HUES6 (cell line): ENCODE results near the gene PMP22.
"Not testable (repeated sequence)": the region's sequence is repeated elsewhere in the genome, so short reads cannot be mapped to it uniquely, and the experiment has no call there.

ENCODE experiments used
- H3K27ac ChIP-seq: 2 replicates; pipeline ENCODE4 v1.7.0; 2013; ENCODE audit warnings: low read depth, mild to moderate bottlenecking, low read length, inconsistent platforms
- H3K27me3 ChIP-seq: 2 replicates; pipeline ENCODE4 v1.6.1; 2013; ENCODE audit warnings: low read length; ENCODE audit not compliant: control insufficient read depth, insufficient read depth
- H3K36me3 ChIP-seq: 2 replicates; pipeline ENCODE4 v1.6.1; 2013; ENCODE audit warnings: low read length; ENCODE audit not compliant: control insufficient read depth, insufficient read depth
- H3K4me1 ChIP-seq: 2 replicates; pipeline ENCODE4 v1.6.1; 2013; ENCODE audit warnings: low read length; ENCODE audit not compliant: control insufficient read depth, insufficient read depth
- H3K4me3 ChIP-seq: 2 replicates; pipeline ENCODE4 v1.5.1; 2013; ENCODE audit warnings: low read depth, low read length
- H3K9ac ChIP-seq: one replicate; pipeline ENCODE4 v1.6.1; 2013; ENCODE audit warnings: mild to moderate bottlenecking, low read length
- H3K9me3 ChIP-seq: 2 replicates; pipeline ENCODE4 v1.6.1; 2013; ENCODE audit warnings: low read depth, low read length; ENCODE audit not compliant: control insufficient read depth, insufficient read depth

Gene PMP22

GRCh38 chr17:15237106-15237425 lies 28.1 kb downstream of the PMP22 start:
- Histone ChIP-seq H3K4me1 (peaks cover 4% of the 10 kb centered on the region), H3K27me3 (no peaks in the 10 kb centered on the region), H3K9ac (no peak overlapping the region), H3K4me3 (no peak overlapping the region), H3K9me3 (no peaks in the 10 kb centered on the region), H3K27ac (no peak overlapping the region), H3K36me3 (peaks cover 5% of the 10 kb centered on the region; the same call in 1 of the 2 replicates)

- no peak overlapping the region for H3K27ac ChIP-seq
Observed at GRCh38 chr17:15236281-15237105, 28.6 kb downstream of the PMP22 start.

GRCh38 chr17:15233971-15234370 lies 31.2 kb downstream of the PMP22 start:
- H3K4me1 ChIP-seq: peaks cover 4% of the 10 kb centered on the region
- H3K4me3 ChIP-seq: no peak overlapping the region
- H3K36me3 ChIP-seq: peaks cover 5% of the 10 kb centered on the region; the same call in 1 of the 2 replicates
- no peak overlapping the region for H3K9ac ChIP-seq
- H3K9me3 ChIP-seq: no peaks in the 10 kb centered on the region
- no peaks in the 10 kb centered on the region for H3K27me3 ChIP-seq
- H3K27ac ChIP-seq: no peak overlapping the region

More at GRCh38 chr17:15236281-15237105, 28.6 kb downstream of the PMP22 start:
- H3K4me1 ChIP-seq: peaks cover 4% of the 10 kb centered on the region
- H3K27me3 ChIP-seq: no peaks in the 10 kb centered on the region
- no peak overlapping the region for H3K4me3 ChIP-seq
- peaks cover 5% of the 10 kb centered on the region; the same call in 1 of the 2 replicates for H3K36me3 ChIP-seq
- no peak overlapping the region for H3K9ac ChIP-seq
- no peaks in the 10 kb centered on the region for H3K9me3 ChIP-seq

DNA sequence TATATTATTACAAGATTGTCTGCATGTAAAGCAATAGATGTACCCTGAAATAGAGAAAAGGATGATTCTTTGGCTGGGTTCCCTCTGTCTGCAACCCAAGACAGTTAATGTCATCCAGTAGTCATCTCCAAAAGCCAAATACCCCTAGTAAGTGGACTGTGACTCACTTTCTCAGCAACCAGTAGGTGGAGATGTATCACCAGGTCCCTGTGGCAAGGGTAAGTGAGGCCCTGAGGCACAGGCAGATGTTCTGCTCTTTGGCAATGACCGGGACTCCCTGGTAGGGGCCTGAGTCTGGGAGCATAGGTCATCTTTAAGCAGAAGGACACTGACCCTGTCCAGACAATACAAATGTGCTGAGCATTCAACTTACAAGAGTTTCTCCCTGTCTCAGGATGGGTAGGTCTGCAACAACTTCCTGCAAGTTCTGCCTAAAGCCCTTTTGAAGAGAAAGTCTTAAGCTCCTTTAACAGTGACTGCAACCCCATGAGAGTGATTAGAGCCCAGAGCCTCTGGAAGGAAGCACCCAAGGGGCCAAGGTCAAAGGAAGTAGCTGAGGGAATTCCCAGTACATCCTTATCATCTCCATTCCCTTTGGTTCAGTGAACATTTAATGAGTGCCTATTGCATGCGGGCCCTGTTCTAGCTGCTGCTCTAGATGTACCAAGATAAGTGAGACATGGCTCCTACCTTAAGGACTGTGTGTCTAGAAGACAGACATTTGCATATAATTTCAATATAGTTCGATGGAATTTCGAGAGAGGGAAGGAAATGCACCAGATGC lies 31.9 kb downstream of the PMP22 start:
- Histone ChIP-seq H3K36me3 (no peaks in the 10 kb centered on the region; the same call in 1 of the 2 replicates), H3K9me3 (no peaks in the 10 kb centered on the region), H3K9ac (no peak overlapping the region), H3K4me3 (no peak overlapping the region), H3K4me1 (peaks cover 4% of the 10 kb centered on the region), H3K27ac (no peak overlapping the region), H3K27me3 (no peaks in the 10 kb centered on the region)

- H3K27ac ChIP-seq: no peak overlapping the region
- H3K27me3 ChIP-seq: no peaks in the 10 kb centered on the region
- H3K36me3 ChIP-seq: no peaks in the 10 kb centered on the region
- H3K9me3 ChIP-seq: no peaks in the 10 kb centered on the region
- no peak overlapping the region for H3K4me3 ChIP-seq
- no peak overlapping the region for H3K9ac ChIP-seq
- peaks cover 4% of the 10 kb centered on the region for H3K4me1 ChIP-seq
Observed at GRCh38 chr17:15232517-15232915, 32.6 kb downstream of the PMP22 start.

DNA sequence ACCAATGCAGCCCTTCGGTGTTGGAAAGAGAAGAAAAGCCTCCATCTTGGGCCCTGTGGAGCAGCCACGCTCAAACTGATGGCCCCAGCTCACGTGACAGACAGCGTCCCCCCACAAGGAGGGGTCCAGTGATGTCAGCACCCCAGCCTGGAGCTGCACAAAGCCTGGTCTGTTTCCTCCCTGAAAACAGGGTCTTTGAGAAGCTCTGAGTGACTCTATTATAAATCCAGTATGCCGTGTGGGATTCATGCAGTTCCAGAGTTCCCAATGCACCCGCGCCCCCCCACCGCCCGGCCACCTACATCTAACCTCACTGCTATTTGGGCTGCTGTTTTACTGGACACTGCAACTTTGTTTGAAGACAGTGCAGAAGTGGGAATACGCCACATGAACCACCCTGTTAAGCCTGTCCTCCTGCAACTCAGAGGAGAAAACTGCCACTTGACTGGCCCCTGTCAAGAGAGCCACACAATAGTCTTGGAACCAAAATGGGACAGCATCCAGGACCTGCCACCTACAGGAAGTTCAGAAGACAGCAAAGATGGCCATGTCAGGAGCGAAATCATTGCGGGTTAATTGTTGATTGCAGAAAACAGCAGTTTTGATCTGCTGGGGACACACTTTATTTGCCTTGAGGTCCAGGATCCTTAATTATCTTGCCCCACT lies 33.1 kb downstream of the PMP22 start:
- Histone ChIP-seq H3K27me3 (no peaks in the 10 kb centered on the region), H3K9ac (no peak overlapping the region), H3K9me3 (no peaks in the 10 kb centered on the region), H3K27ac (no peak overlapping the region), H3K4me3 (no peak overlapping the region), H3K4me1 (peaks cover 4% of the 10 kb centered on the region), H3K36me3 (no peaks in the 10 kb centered on the region)

DNA sequence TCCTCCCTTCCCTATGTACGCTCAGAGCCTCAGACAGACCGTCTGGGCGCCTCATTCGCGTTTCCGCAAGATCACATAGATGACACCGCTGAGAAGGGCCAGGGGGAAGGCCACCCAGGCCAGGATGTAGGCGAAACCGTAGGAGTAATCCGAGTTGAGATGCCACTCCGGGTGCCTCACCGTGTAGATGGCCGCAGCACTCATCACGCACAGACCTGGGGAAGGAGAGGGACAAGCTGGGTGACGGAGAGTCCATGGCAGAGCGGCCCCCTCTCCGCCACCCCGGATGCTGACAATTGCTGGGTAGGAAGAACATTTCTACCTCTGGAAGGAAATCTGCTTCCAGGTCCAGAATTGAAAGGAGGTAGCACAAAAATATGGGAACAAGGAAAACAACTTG lies 34.3 kb downstream of the PMP22 start:
- H3K4me1 ChIP-seq: no peaks in the 10 kb centered on the region; the same call in 1 of the 2 replicates
- no peaks in the 10 kb centered on the region for H3K9me3 ChIP-seq
- H3K27me3 ChIP-seq: no peaks in the 10 kb centered on the region
- no peaks in the 10 kb centered on the region for H3K36me3 ChIP-seq
- H3K4me3 ChIP-seq: no peak overlapping the region
- H3K9ac ChIP-seq: no peak overlapping the region
- H3K27ac ChIP-seq: no peak overlapping the region

DNA sequence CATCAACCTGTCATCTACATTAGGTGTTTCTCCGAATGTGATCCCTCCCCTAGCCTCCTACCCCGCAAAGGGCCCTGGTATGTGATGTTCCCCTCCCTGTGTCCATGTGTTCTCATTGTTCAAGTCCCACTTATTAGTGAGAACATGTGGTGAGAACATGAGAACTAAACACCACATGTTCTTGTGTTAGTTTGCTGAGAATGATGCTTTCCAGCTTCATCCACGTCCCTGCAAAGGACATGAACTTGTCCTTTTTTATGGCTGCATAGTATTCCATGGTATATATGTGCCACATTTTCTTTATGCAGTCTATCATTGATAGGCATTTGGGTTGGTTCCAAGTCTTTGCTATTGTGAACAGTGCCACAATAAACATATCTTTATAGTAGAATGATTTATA lies 43.3 kb downstream of the PMP22 start:
- H3K9me3 ChIP-seq, H3K27ac ChIP-seq, H3K9ac ChIP-seq, H3K4me1 ChIP-seq, H3K27me3 ChIP-seq, H3K36me3 ChIP-seq, H3K4me3 ChIP-seq: not testable (repeated sequence)

DNA sequence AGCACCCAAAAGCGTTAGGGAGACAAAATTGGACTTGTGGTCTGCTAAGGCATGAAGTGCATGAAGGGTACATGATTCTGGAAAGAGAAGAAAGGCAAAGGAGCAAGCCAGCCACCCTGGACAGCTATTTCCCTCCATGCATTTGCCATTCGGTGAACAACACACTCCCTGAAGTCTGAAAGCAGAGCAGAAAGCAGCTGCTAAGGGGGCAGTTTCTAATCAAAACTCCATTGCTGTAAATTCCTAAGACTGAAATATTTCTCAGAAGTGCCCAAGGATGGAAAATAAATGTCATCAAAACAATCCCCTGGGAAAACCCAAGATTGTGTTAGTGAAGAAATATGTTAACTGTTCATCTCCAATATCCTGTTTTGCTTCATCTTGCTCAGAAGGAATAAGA lies 44.3 kb downstream of the PMP22 start:
- Histone ChIP-seq H3K4me1 (no peaks in the 10 kb centered on the region), H3K36me3 (no peaks in the 10 kb centered on the region), H3K4me3 (no peak overlapping the region), H3K9me3 (no peaks in the 10 kb centered on the region), H3K9ac (no peak overlapping the region), H3K27me3 (no peaks in the 10 kb centered on the region), H3K27ac (no peak overlapping the region)

- no peaks in the 10 kb centered on the region for H3K9me3 ChIP-seq
- H3K36me3 ChIP-seq: no peaks in the 10 kb centered on the region
- no peak overlapping the region for H3K27ac ChIP-seq
- H3K4me1 ChIP-seq: peaks cover 4% of the 10 kb centered on the region; the same call in 1 of the 2 replicates
- no peaks in the 10 kb centered on the region for H3K27me3 ChIP-seq
- no peak overlapping the region for H3K9ac ChIP-seq
- H3K4me3 ChIP-seq: no peak overlapping the region
Observed at GRCh38 chr17:15216481-15216880, 48.6 kb downstream of the PMP22 start.
